Measurements from ENCODE around the gene NFAM1. TPM values are rescaled to one million over a fixed set of nuclear protein-coding genes. Genes with fewer than 3 reads are reported as not detected.

The NFAM1 gene
- total and polyA plus RNA-seq, 5 experiments from 2014 or later = 0.23 to 0.25 TPM; not detected in 3

DNA sequence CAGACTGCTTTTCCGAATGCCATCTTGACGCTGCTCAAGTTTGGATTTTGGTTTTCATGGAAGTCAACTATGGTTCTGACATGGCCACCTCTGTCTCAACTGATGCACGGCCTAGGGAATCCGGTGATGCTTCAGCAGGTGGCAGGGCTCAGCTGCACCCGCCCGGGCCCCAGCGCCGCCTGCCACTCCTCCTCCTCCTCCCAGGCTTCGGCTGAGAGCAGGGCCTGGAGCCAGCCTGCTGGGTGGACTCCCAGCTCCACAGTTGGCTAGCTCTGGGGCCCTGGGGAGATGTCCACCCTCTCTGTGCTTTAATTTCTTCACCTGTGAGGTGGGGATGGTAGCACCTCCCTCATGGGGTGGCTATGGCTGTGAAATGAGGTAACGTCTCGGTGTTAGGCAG is 20.3 kb upstream of the NFAM1 start:
- no peak overlapping the region for H3K27ac Mint-ChIP-seq
- no peak for ATAC-seq
- POLR2A ChIA-PET = interaction anchor here (0.6 to 0.7 kb wide), 2 partner anchors 8 to 131 kb away, joined by 3 to 6 read pairs; no protein-coding TSS in a partner anchor
- H3K27me3 Mint-ChIP-seq = peaks cover 0 to 5% (median 4%) of the 10 kb centered on the region in 5 donors
- H3K4me1 Mint-ChIP-seq = peaks cover 0 to 1% (median 0%) of the 10 kb centered on the region in 4 donors
- no peak for DNase-seq
- no peak overlapping the region for H3K4me3 Mint-ChIP-seq
- H3K9me3 Mint-ChIP-seq = no peaks in the 10 kb centered on the region
- no peaks in the 10 kb centered on the region for H3K36me3 Mint-ChIP-seq

DNA sequence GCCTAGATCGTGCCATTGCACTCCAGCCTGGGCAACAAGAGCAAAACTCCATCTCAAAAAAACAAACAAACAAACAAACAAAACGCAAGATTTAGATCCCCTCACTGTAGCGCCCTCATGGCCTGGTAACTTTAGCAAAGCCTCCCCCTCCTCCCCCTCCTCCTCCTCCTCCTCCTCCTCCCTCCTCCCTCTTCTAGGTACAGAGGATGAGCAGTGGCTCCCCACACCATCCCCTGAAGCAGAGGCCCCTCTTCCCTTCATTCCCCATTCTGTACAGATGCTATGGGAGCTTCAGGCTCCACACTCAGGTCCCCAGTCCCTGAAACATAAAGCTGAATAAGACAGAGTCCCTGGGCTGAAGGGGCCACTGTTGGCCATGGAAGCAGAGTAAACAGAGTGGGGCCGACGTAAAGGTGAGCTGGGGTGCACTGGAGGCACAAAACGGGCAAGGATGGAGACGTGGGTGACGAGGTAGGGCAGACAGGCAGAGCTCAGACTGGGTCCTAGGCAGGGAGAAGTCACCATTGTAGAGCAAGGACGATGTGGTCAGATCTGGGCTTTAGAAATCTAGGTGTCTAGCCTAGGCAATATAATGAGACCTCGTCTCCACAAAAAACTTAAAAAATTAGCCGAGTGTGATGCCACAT is 19.4 kb upstream of the NFAM1 start:
- DNase-seq = no peak
- POLR2A ChIA-PET = no interaction called here
- no peak for ATAC-seq
- Mint-ChIP-seq H3K4me3 (no peak overlapping the region), H3K9me3 (no peaks in the 10 kb centered on the region), H3K27ac (peak overlapping the region in 2 of 10 donors; percentile 38 to 53), H3K36me3 (no peaks in the 10 kb centered on the region), H3K27me3 (peaks cover 0 to 4% (median 4%) of the 10 kb centered on the region in 5 donors), H3K4me1 (peaks cover 0 to 1% (median 0%) of the 10 kb centered on the region in 4 donors)

DNA sequence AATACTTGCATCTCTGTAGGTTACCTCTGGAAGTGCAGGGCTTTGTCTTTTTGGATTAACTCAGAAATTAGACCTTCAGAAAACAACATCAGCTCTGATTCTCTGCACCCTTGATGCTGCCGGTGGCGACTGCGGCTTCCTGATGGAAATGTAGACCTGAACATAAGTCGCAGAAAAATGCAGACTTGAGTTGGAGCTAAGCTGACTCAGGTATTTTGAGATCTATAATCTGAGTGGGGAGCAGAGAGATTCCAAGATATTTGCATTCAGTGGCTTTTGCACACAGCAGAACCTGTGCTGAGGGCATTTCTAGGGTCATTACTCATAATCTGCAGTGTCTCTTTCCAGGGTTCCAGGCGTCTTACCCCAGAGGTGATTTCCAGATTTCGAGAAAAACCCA is 18.7 kb upstream of the NFAM1 start:
- Mint-ChIP-seq H3K27me3 (peaks cover 0 to 4% (median 0%) of the 10 kb centered on the region in 5 donors), H3K36me3 (no peaks in the 10 kb centered on the region)
- POLR2A ChIA-PET = no interaction called here

DNA sequence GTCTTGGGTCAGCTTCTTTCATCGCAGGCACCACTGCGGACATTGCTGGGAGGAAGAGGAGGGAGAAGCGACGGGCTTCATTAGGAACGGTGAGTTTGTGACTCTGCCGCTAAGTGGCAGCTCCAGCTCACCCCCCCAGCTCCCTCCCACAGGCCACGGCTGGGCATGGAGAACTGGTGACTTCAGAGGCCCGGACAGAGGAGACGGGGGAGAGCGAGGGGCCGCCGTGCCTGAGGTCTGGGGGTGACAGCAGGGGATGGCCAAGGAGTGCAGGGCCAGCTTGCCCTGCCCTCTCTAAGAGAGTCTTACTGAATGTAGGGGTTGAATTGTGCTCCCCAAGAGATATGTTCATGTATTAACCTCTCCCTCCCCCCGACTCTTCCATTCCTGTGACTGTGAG is 13.9 kb upstream of the NFAM1 start:
- DNase-seq = no peak
- H3K9me3 Mint-ChIP-seq = no peaks in the 10 kb centered on the region
- ATAC-seq = no peak
- no peaks in the 10 kb centered on the region for H3K36me3 Mint-ChIP-seq
- H3K4me1 Mint-ChIP-seq = peaks cover 10 to 23% (median 22%) of the 10 kb centered on the region in 4 donors
- POLR2A ChIA-PET = interaction anchor here (0.7 kb wide), 1 partner anchor 626 kb away, joined by 3 read pairs; no protein-coding TSS in a partner anchor
- H3K27ac Mint-ChIP-seq = peak overlapping the region in 1 of 10 donors; percentile 48
- peaks cover 0 to 2% (median 0%) of the 10 kb centered on the region in 5 donors for H3K27me3 Mint-ChIP-seq
- H3K4me3 Mint-ChIP-seq = peak overlapping the region in 1 of 10 donors; percentile 30

More for the DNA sequence above, 18.7 kb upstream of the NFAM1 start:
- H3K4me1 Mint-ChIP-seq = peaks cover 0 to 1% (median 0%) of the 10 kb centered on the region in 4 donors
- no peaks in the 10 kb centered on the region for H3K9me3 Mint-ChIP-seq
- ATAC-seq (no peak), DNase-seq (no peak)
- no peak overlapping the region for H3K4me3 Mint-ChIP-seq
- no peak overlapping the region for H3K27ac Mint-ChIP-seq

DNA sequence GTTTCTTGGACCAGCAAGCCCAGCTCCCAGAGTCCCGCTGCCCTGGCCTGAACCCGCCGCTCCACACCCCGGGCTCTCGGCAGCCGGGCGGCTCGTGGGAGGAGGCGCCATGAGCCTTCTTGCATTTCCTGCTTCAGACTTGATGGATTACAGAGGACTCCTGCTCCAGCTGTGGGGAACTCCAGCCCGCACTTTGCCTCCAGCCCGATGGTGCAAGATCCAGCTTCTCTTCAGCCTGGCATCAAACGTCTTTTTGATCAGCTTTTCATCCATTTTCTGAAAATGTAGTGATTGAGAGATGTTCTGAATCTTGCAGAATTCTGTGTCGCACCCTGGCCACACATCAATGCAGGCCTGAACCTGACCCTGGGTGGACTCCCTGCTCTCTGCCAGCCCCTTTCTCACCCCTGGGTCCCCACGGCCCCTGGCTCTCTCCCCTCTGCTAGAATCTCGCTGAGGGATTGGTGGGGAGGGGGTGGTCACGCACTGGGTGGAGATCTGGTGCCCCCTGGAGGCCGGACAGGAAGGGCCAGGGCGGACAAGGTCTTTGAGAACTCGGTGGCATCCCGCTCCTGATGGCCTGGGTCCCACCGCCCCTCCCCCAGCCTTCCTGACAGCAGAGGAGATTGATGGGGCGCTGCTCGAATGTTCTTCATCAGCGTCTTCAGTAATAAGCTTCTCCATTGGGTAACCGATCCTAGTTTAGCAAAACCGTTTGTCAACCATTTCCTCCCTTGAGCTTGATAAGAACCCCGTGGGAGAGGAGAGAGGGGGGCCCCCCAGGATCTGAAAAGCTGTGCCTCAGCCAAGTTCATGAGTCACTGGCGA is 12.1 kb upstream of the NFAM1 start:
- POLR2A ChIA-PET = interaction anchor here (0.6 to 3.5 kb wide), 18 partner anchors 8 to 668 kb away, joined by 3 to 22 read pairs (median 4); partner anchors contain the start of genes NDUFA6, SMDT1, SREBF2 and WBP2NL
- peak overlapping the region; percentile 84 to 95 (median 92) for H3K27ac Mint-ChIP-seq
- H3K4me3 Mint-ChIP-seq = peak overlapping the region; percentile 74 to 89 (median 82)
- DNase-seq (peak; percentile 55 to 87 (median 81)), ATAC-seq (peak; percentile 88 to 91)
- H3K9me3 Mint-ChIP-seq = no peaks in the 10 kb centered on the region
- H3K36me3 Mint-ChIP-seq = no peaks in the 10 kb centered on the region
- no peaks in the 10 kb centered on the region for H3K27me3 Mint-ChIP-seq
- peaks cover 10 to 29% (median 22%) of the 10 kb centered on the region in 4 donors for H3K4me1 Mint-ChIP-seq

DNA sequence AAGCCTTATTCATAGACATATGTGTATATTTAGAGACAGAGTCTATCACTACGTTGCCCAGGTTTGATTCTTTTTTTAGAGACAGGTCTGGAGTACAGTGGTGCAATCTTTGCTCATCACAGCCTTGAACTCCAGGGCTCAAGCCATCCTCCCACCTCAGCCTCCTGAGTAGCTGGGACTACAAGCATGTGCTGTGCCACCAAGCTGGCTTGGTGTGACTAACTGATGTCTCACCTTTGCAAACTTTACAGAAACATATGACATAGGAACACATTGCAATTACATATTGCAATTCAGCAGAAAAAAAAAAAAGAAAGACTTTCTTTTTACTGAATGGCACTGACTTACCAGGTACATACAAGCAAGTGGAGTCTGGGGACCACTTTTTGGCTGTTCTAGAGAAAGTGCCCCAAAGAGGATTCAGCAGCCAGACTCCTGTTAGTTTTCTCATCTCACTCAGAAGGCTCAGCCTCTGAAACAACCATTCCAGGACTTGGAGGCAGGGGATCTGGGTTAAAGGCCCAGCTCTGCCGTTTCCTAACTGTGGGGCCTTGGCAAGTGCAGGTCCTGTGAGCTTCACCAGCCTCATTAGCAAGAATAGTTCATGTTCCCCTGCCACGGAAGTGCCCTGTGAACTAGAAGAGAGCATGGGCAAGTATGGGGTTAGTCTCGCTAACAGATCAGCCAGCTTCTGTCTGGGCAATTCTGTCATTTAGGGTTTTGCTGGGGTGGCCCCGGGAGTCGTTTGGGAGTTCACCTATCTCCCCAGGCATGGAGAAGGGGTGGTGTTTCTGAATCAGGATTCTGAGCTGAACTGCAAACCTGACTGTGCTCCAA is 11.3 kb upstream of the NFAM1 start:
- Mint-ChIP-seq H3K27ac (peak overlapping the region; percentile 81 to 95 (median 92)), H3K36me3 (no peaks in the 10 kb centered on the region), H3K27me3 (no peaks in the 10 kb centered on the region), H3K9me3 (no peaks in the 10 kb centered on the region), H3K4me1 (peaks cover 10 to 34% (median 22%) of the 10 kb centered on the region in 4 donors), H3K4me3 (peak overlapping the region in 9 of 10 donors; percentile 28 to 87 (median 80))
- ATAC-seq (peak in 1 of 2 donors; percentile 19), DNase-seq (peak in 1 of 10 donors; percentile 6)
- POLR2A ChIA-PET = interaction anchor here (0.7 to 3.5 kb wide), 12 partner anchors 9 to 669 kb away, joined by 3 to 22 read pairs (median 4); partner anchors contain the start of genes NDUFA6, SMDT1, SREBF2 and WBP2NL

DNA sequence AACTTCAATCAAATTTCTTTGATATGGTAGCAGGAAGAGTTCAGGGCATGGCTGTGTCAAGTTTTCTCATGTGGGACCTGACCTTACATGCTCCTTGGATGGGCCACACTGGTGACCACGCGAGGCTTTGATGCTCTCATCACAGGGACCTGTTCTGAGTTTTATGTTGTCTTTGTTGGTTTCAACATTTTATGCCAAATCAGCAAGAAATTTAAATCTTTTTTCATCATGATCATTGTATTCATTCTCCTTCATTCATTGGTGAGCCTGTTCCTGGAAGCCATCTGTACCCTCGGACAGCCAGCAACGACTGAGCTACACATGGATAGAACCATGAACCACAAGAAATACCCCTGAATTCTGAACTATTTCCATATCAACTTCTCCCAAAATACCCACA is 10.5 kb upstream of the NFAM1 start:
- POLR2A ChIA-PET = interaction anchor here (1.4 to 3.5 kb wide), 3 partner anchors 271 to 363 kb away, joined by 5 to 22 read pairs (median 16); partner anchors contain the start of genes NDUFA6 and SMDT1
- Mint-ChIP-seq H3K9me3 (no peaks in the 10 kb centered on the region), H3K36me3 (no peaks in the 10 kb centered on the region), H3K4me1 (peaks cover 10 to 37% (median 23%) of the 10 kb centered on the region in 4 donors), H3K27ac (peak overlapping the region in 9 of 10 donors; percentile 19 to 95 (median 81)), H3K4me3 (peak overlapping the region in 3 of 10 donors; percentile 7 to 24 (median 15)), H3K27me3 (no peaks in the 10 kb centered on the region)
- no peak for DNase-seq
- no peak for ATAC-seq

DNA sequence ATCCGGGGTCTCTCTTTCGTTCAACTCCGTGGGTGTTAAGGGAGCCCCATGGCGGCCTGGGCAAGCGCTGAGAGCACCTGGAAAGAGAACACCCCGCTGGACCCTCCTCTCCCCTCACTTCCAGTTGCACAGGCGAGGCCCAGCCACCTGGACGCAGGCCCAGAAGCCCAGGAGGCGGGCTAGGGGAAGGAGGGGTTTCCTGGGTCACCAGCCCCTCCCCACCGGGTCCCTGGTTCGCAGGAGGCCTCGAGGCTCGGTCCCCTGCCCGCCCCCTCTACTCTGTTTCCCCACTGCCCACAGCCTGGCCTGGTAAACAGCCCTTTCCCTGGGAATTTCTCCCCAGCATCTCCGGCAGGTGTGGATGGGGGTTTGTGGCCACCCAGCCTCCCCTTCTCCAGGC is 8.5 kb upstream of the NFAM1 start:
- DNase-seq = no peak
- Mint-ChIP-seq H3K9me3 (no peaks in the 10 kb centered on the region), H3K4me3 (no peak overlapping the region), H3K27ac (no peak overlapping the region), H3K4me1 (peaks cover 13 to 50% (median 30%) of the 10 kb centered on the region in 4 donors), H3K27me3 (no peaks in the 10 kb centered on the region), H3K36me3 (no peaks in the 10 kb centered on the region)
- ATAC-seq = no peak
- POLR2A ChIA-PET = no interaction called here

DNA sequence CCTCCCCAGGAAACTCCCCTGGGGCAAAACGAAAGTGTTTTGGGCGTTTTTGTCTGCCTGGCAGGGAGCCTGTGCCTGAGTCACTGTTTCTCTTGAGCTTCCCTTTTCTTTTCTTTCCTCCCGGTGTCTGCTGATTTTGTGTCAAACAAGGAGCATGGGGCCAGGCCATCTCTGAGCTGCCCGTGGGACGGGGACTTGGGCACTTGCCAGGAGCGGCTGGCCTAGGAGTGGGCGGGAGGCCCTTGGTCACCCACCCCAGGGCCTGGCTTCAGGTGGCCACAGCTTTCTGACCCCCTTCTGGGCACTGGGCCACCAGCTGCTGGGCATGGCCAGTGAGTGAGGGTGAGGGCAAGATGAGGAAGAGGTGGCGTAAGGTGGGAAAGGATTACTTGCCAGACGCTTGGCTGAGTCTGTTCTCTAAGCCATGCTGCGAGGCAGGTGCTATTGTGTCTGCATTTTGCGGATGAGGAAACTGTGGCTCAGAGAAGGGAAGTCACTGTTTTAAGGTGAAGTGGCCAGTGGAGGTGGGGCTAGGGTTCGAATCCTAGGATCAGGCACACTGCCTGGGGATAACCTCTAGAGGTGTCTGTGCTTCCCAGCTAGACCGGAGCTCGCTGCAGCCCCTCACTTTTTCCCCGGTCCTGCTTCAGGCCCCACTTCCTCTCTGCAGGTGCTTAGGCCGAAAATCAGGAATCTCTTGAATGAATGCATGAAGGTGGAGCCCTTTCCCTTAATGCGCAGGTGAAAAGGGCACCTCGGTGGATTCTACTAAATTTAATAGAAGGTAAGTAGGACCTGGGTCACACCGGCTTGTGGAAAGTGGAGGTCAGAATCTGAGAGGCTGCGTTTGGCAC is 7.8 kb upstream of the NFAM1 start:
- ATAC-seq (no peak), DNase-seq (no peak)
- no peaks in the 10 kb centered on the region for H3K36me3 Mint-ChIP-seq
- no peaks in the 10 kb centered on the region for H3K27me3 Mint-ChIP-seq
- H3K9me3 Mint-ChIP-seq = no peaks in the 10 kb centered on the region
- peaks cover 13 to 47% (median 27%) of the 10 kb centered on the region in 4 donors for H3K4me1 Mint-ChIP-seq
- peak overlapping the region in 3 of 10 donors; percentile 24 to 62 (median 40) for H3K27ac Mint-ChIP-seq
- POLR2A ChIA-PET = interaction anchor here (0.8 kb wide), 1 partner anchor 307 kb away, joined by 3 read pairs; no protein-coding TSS in a partner anchor
- peak overlapping the region in 2 of 10 donors; percentile 22 to 39 for H3K4me3 Mint-ChIP-seq

DNA sequence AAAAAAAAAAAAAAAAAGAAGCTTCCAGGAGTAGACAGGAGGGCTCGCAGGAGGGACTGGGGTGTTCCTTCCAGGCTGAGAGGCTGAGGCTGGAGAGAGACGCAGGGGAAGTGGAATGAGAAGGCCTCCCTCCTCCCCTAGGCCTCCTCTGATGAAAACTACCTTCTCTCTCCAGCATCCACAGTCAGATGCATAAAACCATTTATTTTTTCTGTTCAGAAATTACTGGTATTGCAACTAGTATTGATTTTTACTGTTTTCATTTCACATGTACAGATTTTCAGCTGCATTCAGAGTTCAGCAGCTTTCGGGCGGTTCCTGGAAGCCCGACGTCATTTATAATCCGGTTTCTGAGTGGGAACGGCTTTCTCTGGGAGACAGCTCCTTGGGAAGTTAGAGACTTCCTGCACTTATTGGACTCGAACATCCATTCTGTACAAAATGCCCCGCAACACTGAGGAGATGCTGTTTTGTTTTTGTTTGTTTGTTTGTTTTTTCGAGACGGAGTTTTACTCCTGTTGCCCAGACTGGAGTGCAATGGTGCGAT is 6.9 kb upstream of the NFAM1 start:
- Mint-ChIP-seq H3K27me3 (no peaks in the 10 kb centered on the region), H3K9me3 (no peaks in the 10 kb centered on the region), H3K4me1 (peaks cover 7 to 38% (median 18%) of the 10 kb centered on the region in 4 donors), H3K36me3 (no peaks in the 10 kb centered on the region), H3K27ac (peak overlapping the region in 2 of 10 donors; percentile 11 to 38), H3K4me3 (peak overlapping the region in 1 of 10 donors; percentile 26)
- ATAC-seq (no peak), DNase-seq (no peak)
- POLR2A ChIA-PET = interaction anchor here (0.7 to 2.1 kb wide), 3 partner anchors 273 to 826 kb away, joined by 4 to 7 read pairs (median 5); partner anchors contain the start of gene NDUFA6

DNA sequence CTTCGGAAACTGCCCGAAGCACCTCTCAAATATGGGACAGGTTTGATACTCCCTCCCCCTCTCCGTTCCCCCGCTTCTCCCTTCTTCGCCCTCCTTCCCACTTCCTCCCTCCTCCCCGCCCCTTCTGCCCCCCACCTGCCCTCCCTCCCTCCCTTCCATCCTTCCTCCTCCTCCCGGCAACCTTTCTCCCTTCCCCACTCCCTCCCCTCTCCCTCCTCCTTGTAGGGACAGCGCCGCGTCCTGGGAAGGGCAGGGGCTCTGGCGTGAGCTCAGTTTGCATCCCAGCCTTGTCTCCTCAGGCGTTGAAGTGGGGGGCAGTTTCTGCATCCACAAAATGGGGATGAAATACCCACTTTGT is 6.1 kb upstream of the NFAM1 start:
- H3K36me3 Mint-ChIP-seq = no peaks in the 10 kb centered on the region
- H3K4me3 Mint-ChIP-seq = peak overlapping the region in 3 of 10 donors; percentile 15 to 68 (median 65)
- peaks cover 5 to 31% (median 10%) of the 10 kb centered on the region in 4 donors for H3K4me1 Mint-ChIP-seq
- H3K27ac Mint-ChIP-seq = peak overlapping the region in 1 of 10 donors; percentile 38
- H3K27me3 Mint-ChIP-seq = peaks cover 0 to 1% (median 0%) of the 10 kb centered on the region in 5 donors
- H3K9me3 Mint-ChIP-seq = no peaks in the 10 kb centered on the region
- no peak for DNase-seq
- ATAC-seq = no peak
- POLR2A ChIA-PET = interaction anchor here (0.7 to 2.1 kb wide), 4 partner anchors 270 to 825 kb away, joined by 4 to 7 read pairs (median 5); partner anchors contain the start of gene NDUFA6

Data from naive thymus-derived CD8-positive, alpha-beta T cell (primary cell).